Endothelial cell of umbilical vein (primary cell): ENCODE data around the gene FSTL4. TPM values are rescaled to one million over a fixed set of nuclear protein-coding genes. Genes with fewer than 3 reads are reported as not detected.
A peak's percentile ranks its signal among the peaks of the same experiment; 100 is the strongest.

Experiments used
- BruUV-seq: library from RNA; stranded (reverse); fragments of 400-500 nt; replicated peaks from 2 replicates; lab custom pipeline; 2021; lab: Mats Ljungman, UMichigan
- CTCF ChIA-PET: fragments of 300-600, 350-600 bp; sonication (Branson Sonifier 250); formaldehyde crosslinking; loops from one replicate; lab custom pipeline; 2021; ENCODE audit warnings: antibody characterized with exemption, inconsistent platforms; lab: Charles Lee
- POLR2A ChIA-PET: fragments of 300-600, 350-600 bp; sonication (Branson Sonifier 250); formaldehyde crosslinking; loops from one replicate; lab custom pipeline; 2021; ENCODE audit warnings: antibody characterized with exemption, inconsistent platforms; lab: Charles Lee
- DNase-seq: peaks from one replicate; pipeline ENCODE4 v3.0.0-alpha.2; 2011; ENCODE audit warnings: low read depth, low spot score
- FAIRE-seq: peaks from 2 replicates; lab custom pipeline; 2011; peaks lifted over from hg19 to GRCh38; lab: Jason Lieb, UNC
- H2AFZ ChIP-seq: 2 replicates; pipeline ENCODE4 v1.6.0; 2012; ENCODE audit warnings: low read depth, low read length, control low read depth, inconsistent platforms
- H3K27ac ChIP-seq: 2 replicates; pipeline ENCODE4 v1.5.1; 2011; ENCODE audit warnings: low read depth, mild to moderate bottlenecking, control low read depth, low read length, moderate library complexity; ENCODE audit not compliant: insufficient read depth
- H3K27me3 ChIP-seq, 2 experiments: 2 replicates each; pipeline versions ENCODE4 v1.6.0 to v1.6.1; 2011; ENCODE audit warnings: low read length in 2 of 2, mixed read lengths in 1 of 2; ENCODE audit not compliant: control insufficient read depth in 2 of 2, insufficient read depth in 2 of 2
- H3K36me3 ChIP-seq, 2 experiments: 2 replicates in 1 of 2; 3 replicates in 1 of 2; pipeline ENCODE4 v1.5.1; 2011; ENCODE audit warnings: low read length in 2 of 2, mild to moderate bottlenecking in 1 of 2, moderate library complexity in 1 of 2; ENCODE audit not compliant: control insufficient read depth in 2 of 2, insufficient read depth in 2 of 2; ENCODE audit errors: extremely low read depth in 1 of 2
- H3K4me1 ChIP-seq: 3 replicates; pipeline ENCODE4 v1.5.1; 2011; ENCODE audit warnings: mild to moderate bottlenecking, low read length; ENCODE audit not compliant: control insufficient read depth, insufficient read depth; ENCODE audit errors: extremely low read depth
- H3K4me2 ChIP-seq: 2 replicates; pipeline ENCODE4 v1.6.1; 2011; ENCODE audit warnings: low read length, control low read depth, mixed read lengths; ENCODE audit not compliant: insufficient read depth
- H3K4me3 ChIP-seq, 3 experiments: fragments of 200-600 bp in 1 of 3; sonication (generic), shearing (Covaris generic) in 1 of 3; replicated peaks in 1 of 3; 2 replicates each; pipeline ENCODE4 v1.5.1; 2011 to 2016; ENCODE audit warnings: control low read depth in 3 of 3, low read length in 3 of 3, mild to moderate bottlenecking in 2 of 3, inconsistent platforms in 1 of 3, low read depth in 1 of 3, moderate library complexity in 1 of 3; ENCODE audit not compliant: insufficient read depth in 1 of 3
- H3K79me2 ChIP-seq: 2 replicates; pipeline ENCODE4 v1.6.0; 2012; ENCODE audit warnings: low read length, inconsistent platforms; ENCODE audit not compliant: control insufficient read depth, insufficient read depth
- H3K9ac ChIP-seq: replicated peaks from 2 replicates; pipeline ENCODE3; 2011; ENCODE audit warnings: low read length, control low read depth; ENCODE audit not compliant: insufficient read depth; ENCODE audit errors: extremely low read depth
- H3K9me1 ChIP-seq: replicated peaks from 3 replicates; pipeline ENCODE4 v1.6.0; 2011; ENCODE audit warnings: mild to moderate bottlenecking, low read length; ENCODE audit not compliant: control insufficient read depth, insufficient read depth; ENCODE audit errors: extremely low read depth
- H3K9me3 ChIP-seq: replicated peaks from 2 replicates; pipeline ENCODE4 v1.5.1; 2012; ENCODE audit warnings: low read length, inconsistent platforms; ENCODE audit not compliant: control insufficient read depth, insufficient read depth
- H4K20me1 ChIP-seq: replicated peaks from 2 replicates; pipeline ENCODE3; 2011; ENCODE audit warnings: mild to moderate bottlenecking, low read length; ENCODE audit not compliant: control insufficient read depth, insufficient read depth; ENCODE audit errors: extremely low read depth
- EZH2 ChIP-seq: IDR thresholded peaks from 2 replicates; pipeline ENCODE4 v1.6.1; 2012; ENCODE audit warnings: borderline replicate concordance, low read depth, mild to moderate bottlenecking, moderate library complexity, low read length, inconsistent platforms; ENCODE audit not compliant: severe bottlenecking
- FOS ChIP-seq: IDR thresholded peaks from 2 replicates; pipeline ENCODE4 v1.6.1; 2011; ENCODE audit warnings: mild to moderate bottlenecking, low read length, moderate library complexity, borderline replicate concordance; ENCODE audit not compliant: insufficient read depth
- GATA2 ChIP-seq: IDR thresholded peaks from 2 replicates; pipeline ENCODE4 v1.7.0; 2011; ENCODE audit warnings: low read depth, mild to moderate bottlenecking, moderate library complexity, mixed read lengths, low read length; ENCODE audit not compliant: insufficient read length, insufficient read depth
- JUN ChIP-seq: IDR thresholded peaks from 2 replicates; pipeline ENCODE4 v1.6.1; 2011; ENCODE audit warnings: borderline replicate concordance, low read depth; ENCODE audit not compliant: insufficient read length, insufficient read depth
- MAX ChIP-seq: IDR thresholded peaks from 2 replicates; pipeline ENCODE4 v1.6.1; 2011; ENCODE audit not compliant: insufficient read depth, insufficient read length
- MYC ChIP-seq: IDR thresholded peaks from one replicate; pipeline ENCODE4 v1.6.1; 2011; ENCODE audit warnings: mild to moderate bottlenecking, low read depth, low read length
- POLR2A ChIP-seq: IDR thresholded peaks from 2 replicates; pipeline ENCODE4 v1.6.1; 2012; ENCODE audit warnings: low read depth, mild to moderate bottlenecking, control low read depth, low read length
- POLR2AphosphoS5 ChIP-seq: IDR thresholded peaks from 2 replicates; pipeline ENCODE4 v1.6.1; 2012; ENCODE audit warnings: low read depth, mild to moderate bottlenecking, control low read depth, low read length, moderate library complexity; ENCODE audit not compliant: insufficient read depth
- dilution Hi-C: fragments of 300-500 bp; cut with MboI; formaldehyde crosslinking; loops from one replicate; pipeline ENCODE4 v1.15.0; 2019; ENCODE audit warnings: low sequenced_read_pairs; ENCODE audit not compliant: extremely low pct_ligation_motif_present
- intact Hi-C: fragments of 100-400 bp; cut with micrococcal nuclease; formaldehyde crosslinking; loops from one replicate; pipeline ENCODE4 v1.10.0; 2022
- polyA plus RNA-seq, 4 experiments: library from polyadenylated mRNA; depleted of rRNA in 3 of 4; stranded (reverse) in 3 of 4; unstranded in 1 of 4; fragments of >200 nt; gene quantifications; 2 replicates each; pipeline versions ENCODE4 v1.2.1 to v1.2.3, GENCODE V29; 2011 to 2012; ENCODE audit warnings: missing spikeins in 1 of 4
- total RNA-seq: library from RNA; stranded (reverse); gene quantifications from 2 replicates; pipeline ENCODE4 v1.2.3, GENCODE V29; 2021
- TF ChIP-seq, protein P1 (sequence below), 2 donors: IDR thresholded peaks; 1 replicate in 1 of 2; 2 replicates in 1 of 2; pipeline ENCODE4 v1.5.1; 2011; ENCODE audit warnings: low read length in 2 of 2, mild to moderate bottlenecking in 2 of 2, moderate library complexity in 2 of 2, control low read depth in 1 of 2, inconsistent platforms in 1 of 2, low read depth in 1 of 2; ENCODE audit not compliant: insufficient read depth in 1 of 2; ENCODE audit errors: extremely low read depth in 1 of 2

FSTL4 gene
- total and polyA plus RNA-seq, 2 donors (not counting 3 experiments of a cell fraction or from before 2014, with no cell fraction given), result 0.18 TPM; not detected in 1

DNA sequence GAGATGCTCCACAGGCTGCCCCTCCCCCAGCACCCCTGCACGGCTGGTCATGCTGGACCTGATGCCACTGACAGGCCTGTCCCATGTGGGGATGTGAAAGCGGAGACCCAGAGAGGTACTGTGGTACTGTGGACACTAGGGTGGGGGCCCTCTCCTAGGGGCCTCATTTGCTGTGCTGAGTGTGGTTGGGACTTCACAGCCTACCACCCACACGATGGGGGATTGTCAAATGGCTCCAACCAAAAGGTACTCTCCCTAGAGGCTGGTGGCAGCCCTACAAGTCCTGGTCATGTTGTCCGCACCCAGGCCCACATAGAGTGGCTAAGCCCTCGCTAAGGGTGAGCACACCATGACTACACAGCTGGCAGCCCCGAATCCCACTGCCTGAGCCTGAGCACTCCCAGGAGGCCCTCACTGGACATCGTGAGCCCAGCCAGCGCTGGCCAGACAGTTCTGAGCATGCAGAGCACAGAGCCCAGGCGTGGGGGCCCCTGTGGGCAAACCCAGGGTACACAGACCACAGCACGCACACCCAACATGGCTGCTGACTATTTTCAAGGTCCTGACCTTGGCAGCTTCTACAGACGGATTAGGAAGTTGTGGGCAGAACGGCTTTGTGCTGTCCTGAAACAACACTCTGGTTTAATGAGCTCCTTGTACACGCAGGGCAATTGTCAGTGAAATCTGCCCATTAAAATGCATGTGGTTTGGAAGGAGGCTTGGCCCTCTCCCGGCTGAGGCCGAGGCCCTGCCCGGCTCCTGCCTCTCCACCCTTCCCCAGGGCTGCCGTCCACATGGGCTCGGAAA, 346.4 kb downstream of the FSTL4 start:
- Histone ChIP-seq H3K9ac (no peak overlapping the region), H3K27ac (no peak overlapping the region), H3K9me3 (no peaks in the 10 kb centered on the region), H2AFZ (peak overlapping the region; percentile 24), H3K4me1 (no peaks in the 10 kb centered on the region), H3K9me1 (no peaks in the 10 kb centered on the region), H3K36me3 (no peaks in the 10 kb centered on the region), H3K27me3 (no peaks in the 10 kb centered on the region), H3K4me2 (no peak overlapping the region), H3K79me2 (no peaks in the 10 kb centered on the region), H3K4me3 (no peak overlapping the region), H4K20me1 (no peaks in the 10 kb centered on the region)
- dilution Hi-C loops (no loop called here), intact Hi-C loops (no loop called here)
- ChIA-PET POLR2A (no interaction called here), CTCF (interaction anchor here (0.8 to 2.4 kb wide), 5 partner anchors 12 to 158 kb away, joined by 3 to 6 read pairs (median 3); no protein-coding TSS in a partner anchor)
- DNase-seq (peak; percentile 36), FAIRE-seq (peak; percentile 61)
- TF ChIP-seq MAX (no peak), EZH2 (no peak), GATA2 (no peak), JUN (no peak), FOS (no peak), MYC (no peak), POLR2AphosphoS5 (no peak), POLR2A (no peak)
- TF ChIP-seq, protein P1, sequence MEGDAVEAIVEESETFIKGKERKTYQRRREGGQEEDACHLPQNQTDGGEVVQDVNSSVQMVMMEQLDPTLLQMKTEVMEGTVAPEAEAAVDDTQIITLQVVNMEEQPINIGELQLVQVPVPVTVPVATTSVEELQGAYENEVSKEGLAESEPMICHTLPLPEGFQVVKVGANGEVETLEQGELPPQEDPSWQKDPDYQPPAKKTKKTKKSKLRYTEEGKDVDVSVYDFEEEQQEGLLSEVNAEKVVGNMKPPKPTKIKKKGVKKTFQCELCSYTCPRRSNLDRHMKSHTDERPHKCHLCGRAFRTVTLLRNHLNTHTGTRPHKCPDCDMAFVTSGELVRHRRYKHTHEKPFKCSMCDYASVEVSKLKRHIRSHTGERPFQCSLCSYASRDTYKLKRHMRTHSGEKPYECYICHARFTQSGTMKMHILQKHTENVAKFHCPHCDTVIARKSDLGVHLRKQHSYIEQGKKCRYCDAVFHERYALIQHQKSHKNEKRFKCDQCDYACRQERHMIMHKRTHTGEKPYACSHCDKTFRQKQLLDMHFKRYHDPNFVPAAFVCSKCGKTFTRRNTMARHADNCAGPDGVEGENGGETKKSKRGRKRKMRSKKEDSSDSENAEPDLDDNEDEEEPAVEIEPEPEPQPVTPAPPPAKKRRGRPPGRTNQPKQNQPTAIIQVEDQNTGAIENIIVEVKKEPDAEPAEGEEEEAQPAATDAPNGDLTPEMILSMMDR (IDR thresholded peaks at IDR 0.05; ENCODE audit: extremely low read depth in 1 of 2, insufficient read depth in 1 of 2, low read depth in 1 of 2, low read length in 2 of 2), result no peak
- no TSS peak for BruUV-seq
